TTC549 (cell line): ENCODE measurements around the gene GRHL3.

Source experiments
- FAIRE-seq: peaks from 2 replicates; lab custom pipeline; 2012; peaks lifted over from hg19 to GRCh38; lab: Jason Lieb, UNC

Gene GRHL3

GRCh38 chr1:24403806-24404205, 84.6 kb downstream of the GRHL3 start:
- FAIRE-seq, result no peak
